Type B pancreatic cell (in vitro differentiated cells): ENCODE measurements around the gene SC5D. TPM values are rescaled to one million over a fixed set of nuclear protein-coding genes. Genes with fewer than 3 reads are reported as not detected.

Source experiments
- DNase-seq: peaks from one replicate; pipeline ENCODE4 v3.0.0; 2021; ENCODE audit warnings: mixed read lengths; ENCODE audit not compliant: unreplicated experiment; ENCODE audit errors: extremely low spot score
- H3K27ac Mint-ChIP-seq: 2 replicates; pipeline ENCODE4 v1.8.0; 2021; ENCODE audit warnings: mild to moderate bottlenecking, mixed read lengths
- H3K27me3 Mint-ChIP-seq: 2 replicates; pipeline ENCODE4 v1.8.0; 2021; ENCODE audit warnings: mixed read lengths
- H3K36me3 Mint-ChIP-seq: 2 replicates; pipeline ENCODE4 v1.8.0; 2021; ENCODE audit warnings: mixed read lengths
- H3K4me1 Mint-ChIP-seq: one replicate; pipeline ENCODE4 v1.8.0; 2021; ENCODE audit warnings: mixed read lengths; ENCODE audit not compliant: unreplicated experiment
- H3K4me3 Mint-ChIP-seq: 2 replicates; pipeline ENCODE4 v1.8.0; 2021; ENCODE audit warnings: mild to moderate bottlenecking, mixed read lengths
- H3K9me3 Mint-ChIP-seq: 2 replicates; pipeline ENCODE4 v1.8.0; 2021; ENCODE audit warnings: mixed read lengths
- total RNA-seq: library from RNA; stranded (reverse); gene quantifications from 2 replicates; pipeline ENCODE4 v1.2.1, GENCODE V29; 2021; ENCODE audit warnings: low replicate concordance
- TF ChIP-seq, protein P1 (sequence below): fragments of 200-600 bp; sonication (generic); conservative IDR thresholded peaks from 2 replicates; pipeline ENCODE4 v1.5.0; 2021; ENCODE audit warnings: antibody characterized with exemption, mild to moderate bottlenecking

The SC5D gene
- total RNA-seq, 1 donor from 2014 or later = 48.0 TPM

DNA sequence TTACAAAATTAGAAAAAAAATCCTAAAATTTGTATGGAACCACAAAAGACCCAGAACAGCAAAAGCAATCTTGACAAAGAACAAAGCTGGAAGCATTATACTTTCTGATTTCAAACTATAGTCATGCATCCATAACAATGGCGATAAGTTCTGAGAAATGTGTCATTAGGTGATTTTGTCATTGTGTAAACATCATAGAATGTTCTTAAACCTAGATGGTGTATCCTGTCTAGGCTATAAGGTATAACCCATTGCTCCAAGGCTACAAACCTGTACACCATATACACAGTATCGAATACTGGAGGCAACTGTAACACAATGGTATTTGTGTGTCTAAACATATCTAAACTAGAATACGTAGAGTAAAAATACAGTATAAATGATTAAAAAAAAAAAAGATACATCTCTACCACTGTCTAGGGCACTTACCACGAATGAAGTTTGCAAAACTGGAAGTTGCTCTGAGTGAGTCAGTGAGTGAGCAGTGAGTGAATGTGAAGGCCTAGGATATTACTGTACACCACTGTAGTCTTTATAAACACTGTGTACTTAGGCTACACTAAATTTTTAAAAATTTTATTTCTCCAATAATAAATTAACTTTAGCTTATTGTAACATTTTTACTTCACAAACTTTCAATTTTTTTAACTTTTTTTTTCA, 18.1 kb upstream of the SC5D start:
- Mint-ChIP-seq H3K36me3 (no peaks in the 10 kb centered on the region), H3K4me3 (no peak overlapping the region), H3K27ac (no peak overlapping the region), H3K27me3 (peaks cover 3% of the 10 kb centered on the region), H3K4me1 (peaks cover 6% of the 10 kb centered on the region), H3K9me3 (peaks cover 16% of the 10 kb centered on the region)
- DNase-seq = no peak
- TF ChIP-seq, protein P1, sequence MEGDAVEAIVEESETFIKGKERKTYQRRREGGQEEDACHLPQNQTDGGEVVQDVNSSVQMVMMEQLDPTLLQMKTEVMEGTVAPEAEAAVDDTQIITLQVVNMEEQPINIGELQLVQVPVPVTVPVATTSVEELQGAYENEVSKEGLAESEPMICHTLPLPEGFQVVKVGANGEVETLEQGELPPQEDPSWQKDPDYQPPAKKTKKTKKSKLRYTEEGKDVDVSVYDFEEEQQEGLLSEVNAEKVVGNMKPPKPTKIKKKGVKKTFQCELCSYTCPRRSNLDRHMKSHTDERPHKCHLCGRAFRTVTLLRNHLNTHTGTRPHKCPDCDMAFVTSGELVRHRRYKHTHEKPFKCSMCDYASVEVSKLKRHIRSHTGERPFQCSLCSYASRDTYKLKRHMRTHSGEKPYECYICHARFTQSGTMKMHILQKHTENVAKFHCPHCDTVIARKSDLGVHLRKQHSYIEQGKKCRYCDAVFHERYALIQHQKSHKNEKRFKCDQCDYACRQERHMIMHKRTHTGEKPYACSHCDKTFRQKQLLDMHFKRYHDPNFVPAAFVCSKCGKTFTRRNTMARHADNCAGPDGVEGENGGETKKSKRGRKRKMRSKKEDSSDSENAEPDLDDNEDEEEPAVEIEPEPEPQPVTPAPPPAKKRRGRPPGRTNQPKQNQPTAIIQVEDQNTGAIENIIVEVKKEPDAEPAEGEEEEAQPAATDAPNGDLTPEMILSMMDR = no peak

DNA sequence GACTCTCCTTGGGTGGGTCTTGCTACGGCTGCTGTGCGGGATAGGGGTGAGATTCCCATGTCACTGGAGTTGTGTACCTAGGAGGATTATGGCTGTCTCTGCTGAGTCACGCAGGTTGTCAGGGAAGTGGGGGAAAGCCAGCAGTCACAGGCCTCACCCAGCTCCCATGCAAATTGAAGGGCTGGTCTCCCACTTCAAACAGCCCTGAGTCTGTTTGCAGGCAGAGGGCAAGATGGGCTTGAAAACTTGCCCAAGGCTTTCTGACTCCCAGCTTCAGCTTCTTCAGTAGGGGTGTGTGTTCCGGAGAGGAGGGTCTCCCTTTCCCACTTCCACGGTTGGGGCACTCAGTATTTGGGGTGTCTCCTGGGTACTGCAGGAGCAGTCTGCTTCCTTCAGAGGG, 10.9 kb upstream of the SC5D start:
- Mint-ChIP-seq H3K36me3 (peaks cover 5% of the 10 kb centered on the region), H3K27me3 (peaks cover 2% of the 10 kb centered on the region), H3K4me1 (peaks cover 4% of the 10 kb centered on the region), H3K9me3 (peaks cover 16% of the 10 kb centered on the region), H3K27ac (peak overlapping the region; percentile 27), H3K4me3 (no peak overlapping the region)
- no peak for DNase-seq
- TF ChIP-seq, protein P1 = no peak

DNA sequence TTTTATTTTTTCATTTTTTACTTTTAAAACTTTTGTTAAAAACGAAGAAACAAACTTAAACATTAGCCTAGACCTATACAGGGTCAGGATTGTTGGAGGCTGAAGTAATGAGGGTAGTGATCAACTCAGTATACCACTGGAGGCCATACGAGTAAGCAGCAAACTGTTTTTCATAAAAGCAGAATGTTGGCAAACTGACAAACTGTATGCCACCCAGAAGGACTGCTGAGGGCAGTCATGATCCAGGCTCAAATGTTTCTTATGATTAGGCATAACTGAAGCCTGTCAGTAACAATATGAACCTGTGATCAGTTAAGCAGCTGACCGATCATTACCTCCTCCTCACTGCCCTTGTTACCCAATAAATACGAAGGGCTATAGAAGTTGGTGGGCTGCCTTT, 10.2 kb upstream of the SC5D start:
- DNase-seq = no peak
- TF ChIP-seq, protein P1 = no peak
- Mint-ChIP-seq H3K36me3 (peaks cover 5% of the 10 kb centered on the region), H3K9me3 (peaks cover 16% of the 10 kb centered on the region), H3K27me3 (peaks cover 2% of the 10 kb centered on the region), H3K4me1 (peaks cover 4% of the 10 kb centered on the region), H3K27ac (no peak overlapping the region), H3K4me3 (no peak overlapping the region)

DNA sequence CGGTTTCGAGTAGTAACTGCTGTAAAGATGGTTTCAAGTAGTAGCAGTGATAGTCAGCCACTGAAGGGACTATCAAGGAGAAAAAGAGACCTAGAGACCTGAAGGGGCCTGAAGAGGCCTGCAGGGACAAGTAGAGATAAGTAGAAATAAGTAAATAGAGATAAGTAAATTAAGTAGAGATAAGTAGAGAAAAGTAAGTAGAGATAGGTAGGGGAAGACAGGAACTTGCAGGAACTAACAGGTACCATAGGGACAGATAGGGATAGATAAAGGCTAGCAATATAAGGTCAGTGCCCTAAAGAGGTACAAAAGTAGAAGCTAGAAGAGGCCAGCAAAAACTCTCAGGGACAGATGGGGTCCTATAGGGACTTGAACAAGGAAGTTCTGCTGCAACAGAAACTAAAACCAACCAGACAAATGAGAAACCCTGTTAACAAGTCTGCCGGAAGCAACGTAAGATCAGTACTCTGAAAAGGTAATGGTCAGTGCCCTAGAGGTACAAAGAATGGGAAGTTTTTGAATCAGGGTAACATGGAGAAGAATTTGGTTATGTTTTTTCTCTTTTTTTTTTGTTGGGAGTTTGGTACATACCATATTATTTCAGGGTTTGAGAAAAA, 9.6 kb upstream of the SC5D start:
- no peak overlapping the region for H3K4me3 Mint-ChIP-seq
- no peak for DNase-seq
- H3K27me3 Mint-ChIP-seq = peaks cover 2% of the 10 kb centered on the region
- peaks cover 10% of the 10 kb centered on the region for H3K9me3 Mint-ChIP-seq
- TF ChIP-seq, protein P1 = no peak
- no peak overlapping the region for H3K27ac Mint-ChIP-seq
- H3K4me1 Mint-ChIP-seq = peaks cover 4% of the 10 kb centered on the region
- peaks cover 5% of the 10 kb centered on the region for H3K36me3 Mint-ChIP-seq

DNA sequence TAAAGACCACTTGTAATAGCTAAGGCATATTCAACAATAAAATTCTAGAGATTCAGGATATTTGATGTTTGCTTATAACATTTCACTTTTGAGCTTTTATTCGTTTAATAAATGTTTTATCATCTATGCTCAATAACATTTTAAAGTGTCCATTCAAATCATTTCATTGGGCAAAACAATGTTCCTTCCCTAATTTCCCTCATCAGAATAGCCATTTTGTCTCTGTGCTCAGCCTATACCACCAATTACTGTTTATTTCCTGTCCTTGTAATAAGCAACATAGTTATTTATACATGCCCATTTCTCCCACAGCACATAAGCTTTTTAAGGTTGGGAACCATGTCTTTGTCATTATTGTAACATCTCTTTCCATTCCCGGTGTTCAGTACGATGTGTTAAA, 1.3 kb upstream of the SC5D start:
- no peak overlapping the region for H3K27ac Mint-ChIP-seq
- peaks cover 42% of the 10 kb centered on the region for H3K4me1 Mint-ChIP-seq
- H3K27me3 Mint-ChIP-seq = no peaks in the 10 kb centered on the region
- no peaks in the 10 kb centered on the region for H3K9me3 Mint-ChIP-seq
- TF ChIP-seq, protein P1 = no peak
- H3K4me3 Mint-ChIP-seq = peak overlapping the region; percentile 98
- DNase-seq = no peak
- peaks cover 10% of the 10 kb centered on the region for H3K36me3 Mint-ChIP-seq
